ENCODE measurements around the gene ADAMTS2.

Gene ADAMTS2

DNA sequence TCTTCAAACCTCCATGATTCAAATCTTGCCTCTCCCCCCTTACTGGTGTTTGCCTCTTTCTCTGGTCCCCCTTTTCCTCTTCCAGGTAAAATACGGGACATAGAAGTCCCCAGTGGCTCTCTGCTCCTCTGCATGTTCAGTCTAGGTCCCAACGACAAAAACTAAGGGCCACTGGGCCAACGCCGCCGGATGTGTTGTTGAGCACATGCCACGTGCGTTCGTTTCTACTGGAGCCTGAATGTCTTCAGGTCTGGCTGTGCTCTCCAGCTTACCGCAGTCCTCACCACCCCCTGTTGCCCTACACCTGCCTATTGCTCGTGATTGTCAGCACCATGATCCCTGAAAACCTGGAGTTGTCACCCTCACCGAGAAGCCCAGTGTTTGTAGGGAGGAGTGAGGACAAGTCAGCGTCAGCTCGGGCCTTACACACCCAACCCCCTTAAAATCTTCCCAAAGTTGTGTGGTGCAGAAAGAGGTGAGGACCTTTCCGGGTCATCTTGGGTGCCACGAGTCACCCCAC, 2.8 kb upstream of the ADAMTS2 start:
- no peak overlapping the region for H3K4me3 ChIP-seq (ENCODE audit: low read depth, low read length)
- TF ChIP-seq CTCF (IDR thresholded peaks at IDR 0.05; ENCODE audit: insufficient read depth, low read depth, low read length, missing control alignments) = no peak
- DNase-seq (ENCODE audit: low read depth) = no peak

DNA sequence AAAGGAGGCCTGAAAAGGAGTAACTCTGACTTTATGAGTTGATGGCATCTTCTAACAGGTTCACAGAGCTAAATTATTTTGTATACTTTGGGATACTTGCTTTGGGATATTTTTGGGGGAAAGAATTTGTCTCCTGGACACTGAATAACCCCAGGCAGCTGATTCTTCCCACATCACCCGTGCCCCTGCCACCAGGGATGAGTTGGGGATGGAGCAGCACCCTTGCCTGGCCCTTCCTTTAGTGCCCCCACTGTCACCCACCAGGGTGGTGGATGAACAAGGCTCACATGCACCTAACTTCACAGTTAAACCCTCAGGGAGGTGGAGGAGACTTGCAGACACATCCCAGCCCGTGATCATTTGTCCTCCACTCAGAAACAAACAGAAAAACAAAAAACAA, 2.3 kb upstream of the ADAMTS2 start:
- DNase-seq (ENCODE audit: low read depth) = no peak
- H3K4me3 ChIP-seq (ENCODE audit: low read depth, low read length) = no peak overlapping the region
- TF ChIP-seq CTCF (IDR thresholded peaks at IDR 0.05; ENCODE audit: insufficient read depth, low read depth, low read length, missing control alignments) = no peak

DNA sequence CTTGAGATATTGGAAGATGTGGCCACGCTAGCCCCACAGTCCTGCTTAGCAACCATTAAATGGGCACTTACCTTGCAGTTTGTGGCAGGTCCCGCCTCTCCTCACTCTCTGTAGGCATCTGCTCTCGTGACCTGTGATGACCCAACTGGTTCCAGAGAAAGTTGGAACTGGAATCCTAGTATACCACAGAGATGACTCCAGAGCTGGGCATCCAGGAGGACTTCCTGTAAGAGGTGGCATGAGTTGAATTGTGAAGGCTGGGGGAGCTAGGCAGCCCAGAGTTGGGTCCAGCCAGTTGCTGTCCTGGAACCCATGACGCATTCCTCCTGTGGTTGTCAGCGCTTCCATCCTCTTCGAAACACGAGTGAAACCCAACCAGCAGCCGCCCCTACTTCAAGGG, 1.6 kb upstream of the ADAMTS2 start:
- DNase-seq (ENCODE audit: low read depth) = no peak
- no peak for TF ChIP-seq CTCF (IDR thresholded peaks at IDR 0.05; ENCODE audit: insufficient read depth, low read depth, low read length, missing control alignments)
- H3K4me3 ChIP-seq (ENCODE audit: low read depth, low read length) = no peak overlapping the region

GRCh38 chr5:179346401-179346800, 1.1 kb upstream of the ADAMTS2 start:
- no peak for TF ChIP-seq CTCF (IDR thresholded peaks at IDR 0.05; ENCODE audit: insufficient read depth, low read depth, low read length, missing control alignments)
- H3K4me3 ChIP-seq (ENCODE audit: low read depth, low read length) = no peak overlapping the region
- DNase-seq (ENCODE audit: low read depth) = no peak

DNA sequence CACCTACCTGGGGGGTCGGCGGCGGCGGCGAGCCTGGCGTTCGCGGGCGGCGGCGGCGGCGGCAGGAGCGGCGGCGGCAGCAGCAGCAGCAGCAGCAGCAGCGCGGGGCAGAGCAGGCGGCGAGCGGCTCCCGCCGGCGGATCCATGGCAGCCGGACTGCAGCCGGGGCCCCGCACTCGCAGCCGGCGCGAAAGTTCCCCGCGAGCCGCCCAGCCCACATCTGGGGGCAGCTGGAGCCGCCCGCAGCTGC, 153 bp downstream of the ADAMTS2 start:
- no peak for DNase-seq (ENCODE audit: low read depth)
- no peak overlapping the region for H3K4me3 ChIP-seq (ENCODE audit: low read depth, low read length)
- no peak for TF ChIP-seq CTCF (IDR thresholded peaks at IDR 0.05; ENCODE audit: insufficient read depth, low read depth, low read length, missing control alignments)

- no peak for DNase-seq (ENCODE audit: low read depth)
- no peak for TF ChIP-seq CTCF (IDR thresholded peaks at IDR 0.05; ENCODE audit: insufficient read depth, low read depth, low read length, missing control alignments)
- no peak overlapping the region for H3K4me3 ChIP-seq (ENCODE audit: low read depth, low read length)
Observed at GRCh38 chr5:179344431-179345182, 654 bp downstream of the ADAMTS2 start.
